Progenitor cell of endocrine pancreas (in vitro differentiated cells): Measurements from ENCODE around the gene BCL2L11. TPM values are rescaled to one million over a fixed set of nuclear protein-coding genes. Genes with fewer than 3 reads are reported as not detected.

ENCODE experiments used
- DNase-seq: peaks from one replicate; pipeline ENCODE4 v3.0.0; 2021; ENCODE audit warnings: low spot score; ENCODE audit not compliant: unreplicated experiment
- H3K27ac Mint-ChIP-seq: 2 replicates; pipeline ENCODE4 v1.8.0; 2021; ENCODE audit warnings: mild to moderate bottlenecking, moderate library complexity, mixed read lengths
- H3K27me3 Mint-ChIP-seq: 2 replicates; pipeline ENCODE4 v1.8.0; 2021; ENCODE audit warnings: mixed read lengths
- H3K36me3 Mint-ChIP-seq: 2 replicates; pipeline ENCODE4 v1.8.0; 2022; ENCODE audit warnings: mixed read lengths; ENCODE audit not compliant: insufficient read depth
- H3K4me1 Mint-ChIP-seq: 2 replicates; pipeline ENCODE4 v1.8.0; 2021; ENCODE audit warnings: low read depth, mixed read lengths
- H3K4me3 Mint-ChIP-seq: 2 replicates; pipeline ENCODE4 v1.8.0; 2021; ENCODE audit warnings: low read depth, mild to moderate bottlenecking, moderate library complexity, mixed read lengths
- H3K9me3 Mint-ChIP-seq: 2 replicates; pipeline ENCODE4 v1.8.0; 2021; ENCODE audit warnings: low read depth, mixed read lengths
- CTCF ChIP-seq: fragments of 200-600 bp; sonication (generic); IDR thresholded peaks from one replicate; pipeline ENCODE4 v1.5.0; 2021; ENCODE audit warnings: antibody characterized with exemption, mild to moderate bottlenecking; ENCODE audit not compliant: unreplicated experiment
- total RNA-seq: library from RNA; stranded (reverse); gene quantifications from 2 replicates; pipeline ENCODE4 v1.2.1, GENCODE V29; 2021

Gene BCL2L11
- total RNA-seq, 1 donor from 2014 or later, result 27.7 TPM

- TF ChIP-seq CTCF, result no peak
- H3K9me3 Mint-ChIP-seq, result no peaks in the 10 kb centered on the region
- H3K27ac Mint-ChIP-seq, result peak overlapping the region; percentile 97
- H3K27me3 Mint-ChIP-seq, result peaks cover 38% of the 10 kb centered on the region
- H3K36me3 Mint-ChIP-seq, result peaks cover 15% of the 10 kb centered on the region
- peaks cover 36% of the 10 kb centered on the region for H3K4me1 Mint-ChIP-seq
- H3K4me3 Mint-ChIP-seq, result peak overlapping the region; percentile 87
- peak; percentile 43 for DNase-seq
Observed at GRCh38 chr2:111121028-111121827, 514 bp downstream of the BCL2L11 start.

GRCh38 chr2:111121828-111122630 lies 1.3 kb downstream of the BCL2L11 start:
- no peak for TF ChIP-seq CTCF
- H3K4me1 Mint-ChIP-seq, result peaks cover 34% of the 10 kb centered on the region
- H3K36me3 Mint-ChIP-seq, result peaks cover 19% of the 10 kb centered on the region
- H3K27ac Mint-ChIP-seq, result peak overlapping the region; percentile 97
- H3K4me3 Mint-ChIP-seq, result peak overlapping the region; percentile 87
- peaks cover 30% of the 10 kb centered on the region for H3K27me3 Mint-ChIP-seq
- DNase-seq, result peak; percentile 88
- H3K9me3 Mint-ChIP-seq, result no peaks in the 10 kb centered on the region

GRCh38 chr2:111122631-111123421 lies 2.1 kb downstream of the BCL2L11 start:
- Mint-ChIP-seq H3K27me3 (peaks cover 22% of the 10 kb centered on the region), H3K36me3 (peaks cover 19% of the 10 kb centered on the region), H3K4me3 (peak overlapping the region; percentile 90), H3K4me1 (peaks cover 33% of the 10 kb centered on the region), H3K27ac (peak overlapping the region; percentile 98), H3K9me3 (no peaks in the 10 kb centered on the region)
- peak; percentile 57 for DNase-seq
- TF ChIP-seq CTCF, result no peak

- Mint-ChIP-seq H3K4me3 (peak overlapping the region; percentile 90), H3K9me3 (no peaks in the 10 kb centered on the region), H3K36me3 (peaks cover 26% of the 10 kb centered on the region), H3K27me3 (peaks cover 13% of the 10 kb centered on the region), H3K4me1 (peaks cover 26% of the 10 kb centered on the region), H3K27ac (peak overlapping the region; percentile 88)
- DNase-seq, result no peak
- no peak for TF ChIP-seq CTCF
Observed at GRCh38 chr2:111123751-111124150, 3.0 kb downstream of the BCL2L11 start.

GRCh38 chr2:111126581-111126980 lies 5.9 kb downstream of the BCL2L11 start:
- Mint-ChIP-seq H3K27ac (no peak overlapping the region), H3K27me3 (no peaks in the 10 kb centered on the region), H3K4me3 (no peak overlapping the region), H3K36me3 (peaks cover 46% of the 10 kb centered on the region), H3K9me3 (no peaks in the 10 kb centered on the region), H3K4me1 (peaks cover 19% of the 10 kb centered on the region)
- TF ChIP-seq CTCF, result no peak
- DNase-seq, result no peak
